GM18526 (cell line): ENCODE data around the gene AHCYL2.

ENCODE experiments used
- POLR2A ChIP-seq: IDR thresholded peaks from 3 replicates; pipeline ENCODE4 v1.6.1; 2011; ENCODE audit not compliant: insufficient read length; ENCODE audit errors: extremely low read depth

The AHCYL2 gene

DNA sequence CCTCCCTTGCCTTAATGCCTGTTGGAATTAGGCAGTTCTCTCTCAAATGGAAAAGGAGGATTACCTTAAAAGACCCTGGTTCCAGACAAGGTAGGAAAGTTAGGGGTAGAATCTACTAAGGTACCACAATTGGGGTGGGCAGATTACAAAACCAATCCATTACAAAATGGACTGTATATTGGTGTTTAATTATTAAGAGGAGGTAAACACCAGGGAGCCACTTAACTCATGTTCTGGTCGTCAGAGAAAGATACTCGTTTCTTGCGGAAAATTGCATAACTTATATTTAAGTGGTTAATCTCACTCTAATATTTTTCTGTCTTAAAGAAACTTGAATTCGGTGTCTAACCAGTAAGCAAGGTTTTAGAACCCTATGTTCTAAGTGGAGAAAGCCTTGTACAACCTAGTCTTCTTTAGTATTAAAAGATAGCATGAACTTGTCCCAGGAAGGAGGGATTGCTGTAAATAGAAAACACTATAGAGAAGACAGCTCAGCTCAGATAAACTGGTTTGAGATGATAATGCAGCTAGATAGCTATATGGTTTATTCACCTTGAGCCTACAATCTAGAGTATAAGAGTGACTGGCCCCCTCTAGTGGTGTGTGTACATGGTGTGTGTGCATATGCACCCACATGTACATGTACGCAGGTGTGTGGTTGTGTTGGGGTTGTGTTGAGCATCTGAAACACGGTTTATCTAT is 151.4 kb downstream of the AHCYL2 start:
- TF ChIP-seq POLR2A, result no peak

DNA sequence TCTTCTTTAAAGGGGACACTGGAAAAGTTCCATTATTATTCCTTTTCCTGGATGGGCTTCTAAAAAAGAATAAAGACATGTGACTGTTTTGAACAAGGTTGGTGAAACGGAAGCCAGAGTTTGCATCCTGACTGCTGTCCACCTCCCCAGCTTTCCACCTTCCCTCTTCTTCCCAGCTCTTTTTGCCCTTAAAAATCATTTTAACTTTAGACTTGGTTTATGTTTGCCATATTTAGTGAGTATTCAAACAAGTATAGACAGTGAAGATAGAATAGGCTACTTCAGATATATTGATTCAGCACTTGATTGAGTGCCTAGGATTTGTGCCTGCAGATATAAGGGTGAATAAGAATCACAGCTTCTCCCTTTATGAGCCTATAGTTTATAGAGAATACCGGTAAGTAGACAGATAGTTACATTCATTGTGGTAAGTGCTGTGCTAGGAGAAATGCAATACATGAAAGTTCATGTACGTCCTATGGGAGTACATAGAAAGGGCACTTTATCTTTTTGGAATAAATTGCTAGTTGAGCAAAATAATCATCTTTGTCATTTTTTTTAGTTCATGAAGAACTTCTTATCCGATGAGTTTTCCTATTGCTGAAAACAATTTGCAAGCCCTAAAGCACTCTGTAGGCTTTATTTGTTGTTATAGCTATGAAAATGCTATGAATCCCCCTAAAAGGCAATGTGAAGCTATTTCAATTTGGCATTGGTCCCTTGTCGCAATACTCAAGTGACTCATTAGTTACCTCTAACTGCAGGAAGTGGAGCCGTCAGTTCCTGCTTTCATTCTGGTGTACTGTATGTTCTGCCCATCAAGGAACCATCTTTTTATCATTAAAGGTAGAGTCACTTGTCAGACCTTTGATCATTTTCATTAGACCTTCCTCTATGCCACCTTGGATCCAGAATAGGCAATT is 152.2 kb downstream of the AHCYL2 start:
- TF ChIP-seq POLR2A, result no peak

DNA sequence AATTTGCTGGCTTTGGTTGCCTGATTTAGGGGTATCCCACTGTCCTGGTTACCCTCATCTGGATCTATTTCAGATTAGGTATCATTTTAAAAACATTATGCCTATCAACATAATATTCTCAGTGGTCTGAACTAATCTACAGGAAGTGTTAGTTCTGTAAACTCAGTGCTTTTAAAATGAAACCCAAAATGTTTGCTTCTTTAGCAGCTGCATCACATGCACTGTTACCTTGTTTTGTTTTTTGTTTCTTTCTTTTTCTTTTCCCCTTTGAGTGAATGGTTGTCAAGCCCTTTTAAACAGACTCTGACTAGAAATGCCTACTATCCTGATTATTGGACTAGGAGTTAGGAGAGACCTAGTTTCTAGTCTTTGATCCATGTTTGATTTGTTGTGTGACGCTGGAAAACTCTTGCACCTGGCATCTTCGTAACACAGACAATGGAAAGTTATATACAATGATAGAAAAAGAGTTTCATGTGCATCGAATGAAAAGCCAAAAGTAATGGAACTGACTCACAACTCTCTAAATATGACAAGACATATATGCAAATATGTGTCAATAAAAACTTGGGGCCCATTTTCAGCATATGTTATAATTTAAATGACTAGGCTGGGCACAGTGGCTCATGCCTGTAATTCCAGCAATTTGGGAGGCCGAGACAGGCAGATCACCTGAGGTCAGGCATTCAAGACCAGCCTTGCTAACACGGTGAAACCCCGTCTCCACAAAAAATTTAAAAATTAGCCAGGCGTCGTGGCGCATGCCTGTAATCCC is 157.1 kb downstream of the AHCYL2 start:
- TF ChIP-seq POLR2A, result no peak

DNA sequence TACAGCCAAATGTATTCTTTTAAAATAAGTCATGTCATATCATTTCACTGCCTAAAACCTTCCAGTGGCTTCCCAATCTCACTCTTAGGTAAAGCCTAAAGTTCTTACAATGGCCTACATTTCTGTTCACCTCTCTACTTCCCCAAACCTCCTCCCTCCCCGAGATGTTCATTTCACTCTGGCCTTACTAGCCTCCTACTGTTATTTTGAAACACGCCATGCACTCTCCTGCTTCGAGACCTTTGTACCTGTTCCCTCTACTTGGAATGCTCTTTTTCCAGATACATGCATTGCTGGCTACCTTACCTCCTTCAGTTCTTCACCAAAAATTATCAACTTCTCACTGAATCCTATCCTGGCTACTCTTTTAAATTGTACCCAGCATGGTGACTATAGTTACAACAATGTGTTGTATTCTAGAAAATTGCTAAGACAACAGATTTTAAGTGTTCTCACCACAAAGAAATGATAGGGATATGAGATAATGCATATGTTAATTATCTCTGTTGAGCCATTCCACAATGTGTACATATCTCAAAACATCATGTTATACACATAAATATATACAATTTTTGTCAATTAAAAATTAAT is 158.8 kb downstream of the AHCYL2 start:
- no peak for TF ChIP-seq POLR2A

DNA sequence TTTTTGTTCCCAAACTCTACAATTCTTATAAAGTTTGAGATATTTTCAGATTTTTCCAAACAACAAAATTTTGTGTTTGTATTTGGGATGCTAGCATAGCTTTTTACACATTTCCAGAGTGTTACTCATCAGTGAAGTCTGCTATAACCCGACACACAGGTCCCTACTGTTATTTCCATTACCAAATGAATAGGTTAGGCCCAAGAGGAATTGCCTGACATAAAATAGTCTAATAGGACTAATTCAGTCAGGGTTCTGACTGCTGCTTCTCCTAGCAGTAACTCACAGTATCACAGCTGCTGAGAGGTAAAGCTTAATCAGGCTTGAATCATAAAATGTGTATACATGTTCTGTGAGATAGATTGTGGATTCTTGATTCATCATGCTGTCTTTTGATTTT is 160.3 kb downstream of the AHCYL2 start:
- TF ChIP-seq POLR2A, result no peak

DNA sequence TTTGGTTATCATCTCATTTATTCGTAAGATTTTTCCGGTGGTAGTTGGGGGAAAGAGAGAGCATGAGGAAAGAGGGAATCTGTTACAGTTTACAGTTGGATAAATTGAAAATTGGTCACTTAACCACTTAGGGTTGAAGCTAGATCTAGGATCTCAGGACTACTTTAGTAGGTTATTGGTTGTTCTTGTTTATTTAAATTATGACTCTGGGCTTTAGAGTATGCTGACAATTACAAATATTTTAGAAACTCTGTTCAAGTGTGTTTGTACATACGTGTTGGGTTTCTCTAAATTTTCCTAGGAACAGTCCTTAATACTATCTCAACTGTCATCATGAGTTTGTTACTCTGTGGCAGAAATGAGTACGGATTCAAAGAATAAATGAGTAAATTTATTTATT is 160.8 kb downstream of the AHCYL2 start:
- TF ChIP-seq POLR2A, result no peak

DNA sequence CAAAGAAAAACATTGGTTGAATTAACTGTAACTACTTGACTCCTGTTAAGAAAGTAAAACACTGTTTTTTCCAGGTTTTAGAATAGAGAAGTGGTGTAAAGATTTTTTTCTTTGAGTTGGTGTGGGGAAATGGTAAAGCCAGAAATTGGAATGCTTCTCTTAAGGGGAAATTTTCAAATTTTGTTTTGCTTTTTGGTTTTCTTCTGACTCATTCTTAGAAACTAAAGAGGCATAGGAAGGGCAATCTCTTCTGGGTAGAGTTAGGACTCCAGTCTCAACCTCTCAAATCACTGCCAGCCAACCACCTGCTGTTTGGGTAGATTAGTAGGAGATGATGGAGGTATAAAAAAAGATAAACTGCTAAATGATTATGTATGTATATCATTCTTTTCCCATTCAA is 161.7 kb downstream of the AHCYL2 start:
- TF ChIP-seq POLR2A, result no peak

DNA sequence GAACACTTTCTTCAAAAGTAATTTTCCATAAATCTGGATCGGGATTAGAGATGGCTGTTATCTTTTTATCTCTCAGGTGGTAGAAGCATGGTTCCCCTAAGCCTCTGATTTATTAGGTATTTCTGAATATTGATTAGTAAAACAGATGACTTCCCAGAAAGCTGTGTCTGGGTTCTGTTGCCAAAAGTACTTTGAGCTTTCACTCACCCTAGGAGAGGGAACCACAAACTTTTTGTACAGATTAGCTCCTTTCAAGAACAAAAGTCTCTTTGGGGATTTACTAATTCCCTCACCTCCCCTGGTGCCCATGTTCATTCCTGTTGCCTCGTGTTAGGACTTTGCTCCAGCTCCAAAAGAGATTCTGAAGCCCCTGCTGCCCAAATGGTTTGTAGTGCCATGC is 162.7 kb downstream of the AHCYL2 start:
- no peak for TF ChIP-seq POLR2A

DNA sequence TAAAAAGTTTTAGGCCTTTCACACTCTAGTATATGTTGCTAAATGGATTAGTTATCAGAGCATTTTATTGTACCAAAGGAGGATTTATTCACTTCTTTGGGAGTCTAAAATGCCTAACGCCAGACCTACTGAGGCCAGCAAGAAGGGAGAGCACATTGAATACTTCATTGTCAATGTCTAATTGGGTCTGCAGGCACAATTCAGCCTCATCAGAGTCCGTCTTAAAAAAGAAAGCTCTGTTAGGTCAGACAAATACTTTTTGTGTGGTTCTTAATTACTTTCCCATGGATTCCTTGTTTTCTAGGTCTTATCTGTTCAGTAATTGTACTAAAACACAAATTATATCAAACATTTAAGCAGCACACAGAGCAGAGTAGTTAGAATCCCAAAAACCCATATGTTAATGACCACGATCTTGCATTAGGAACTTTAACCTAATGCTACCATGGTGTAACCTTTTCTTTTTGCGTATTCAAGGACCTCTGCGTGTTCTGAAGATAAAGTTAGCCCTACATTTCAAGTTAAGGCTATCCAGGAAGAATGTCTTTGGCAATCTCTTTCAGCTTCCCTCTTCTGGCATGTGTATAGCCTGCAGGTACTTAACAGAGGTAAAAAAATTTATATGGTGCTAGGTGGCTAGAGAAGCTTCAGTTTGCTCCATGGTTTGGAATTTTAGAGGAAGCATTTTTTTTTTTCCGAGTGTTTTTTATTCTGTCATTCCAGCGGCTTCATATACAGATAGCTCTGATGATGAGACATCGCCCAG is 163.7 kb downstream of the AHCYL2 start:
- no peak for TF ChIP-seq POLR2A

DNA sequence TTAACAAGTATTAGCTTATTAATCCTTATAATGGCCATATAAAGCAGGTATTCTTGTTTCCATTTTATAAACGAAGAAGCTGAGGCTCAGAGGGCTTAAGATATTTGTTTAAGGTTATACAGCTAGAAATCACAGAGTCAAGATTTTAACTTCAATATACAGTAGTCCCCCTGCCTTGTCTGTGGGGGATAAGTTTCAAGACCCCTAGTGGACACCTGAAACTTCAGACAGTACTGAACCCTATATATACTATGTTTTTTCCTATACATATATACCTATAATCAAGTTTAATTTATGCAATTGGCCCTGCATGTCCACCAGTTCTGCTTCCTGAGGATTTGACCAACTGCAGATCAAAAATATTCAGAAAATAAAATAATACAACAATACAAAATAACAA is 165.0 kb downstream of the AHCYL2 start:
- TF ChIP-seq POLR2A, result no peak

DNA sequence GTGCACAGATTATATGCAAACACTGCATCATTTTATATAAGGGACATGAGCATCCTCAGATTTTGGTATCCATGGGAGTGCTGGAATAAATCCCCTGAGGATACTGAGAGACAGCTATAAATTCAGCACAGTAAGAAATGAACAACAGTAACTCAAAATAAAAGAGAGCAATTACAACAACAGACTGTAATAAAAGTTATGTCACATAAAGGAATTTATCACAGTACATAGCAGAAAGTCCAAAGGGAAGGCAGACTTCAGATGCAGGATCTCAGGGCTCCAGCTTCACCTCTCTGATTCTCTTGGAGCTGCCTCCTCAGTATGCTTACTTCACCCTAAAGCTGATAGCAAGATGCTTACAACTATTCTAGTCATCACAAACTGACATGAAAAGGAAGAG is 165.5 kb downstream of the AHCYL2 start:
- no peak for TF ChIP-seq POLR2A

DNA sequence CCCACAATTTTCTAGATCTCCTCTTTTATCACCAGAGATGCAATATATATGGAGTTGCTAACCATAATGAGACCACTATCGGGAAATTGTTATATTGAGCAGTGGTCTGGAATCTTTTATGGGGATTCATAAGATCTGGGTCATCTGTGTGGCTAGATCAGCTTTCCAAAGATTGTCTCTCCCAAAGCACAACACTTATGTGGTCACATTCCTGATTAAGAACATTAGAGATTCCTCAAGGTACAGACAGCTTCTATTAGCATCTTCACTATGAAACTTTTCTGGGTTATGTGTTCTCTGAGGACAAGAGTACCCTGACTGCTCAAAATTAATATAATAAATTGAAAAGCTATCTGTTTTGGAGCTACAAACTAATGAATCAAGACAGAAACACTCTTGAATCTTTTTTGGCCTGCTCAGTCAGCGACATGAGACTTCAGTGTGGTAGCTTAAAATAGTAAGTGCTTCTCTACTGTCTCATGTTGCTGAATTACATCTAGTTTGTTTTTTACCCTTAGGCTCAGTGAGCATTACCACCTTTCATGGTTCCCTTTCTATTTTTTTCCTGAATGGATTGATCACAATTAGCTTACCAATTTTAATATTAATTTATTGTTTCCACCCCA is 166.8 kb downstream of the AHCYL2 start:
- no peak for TF ChIP-seq POLR2A

DNA sequence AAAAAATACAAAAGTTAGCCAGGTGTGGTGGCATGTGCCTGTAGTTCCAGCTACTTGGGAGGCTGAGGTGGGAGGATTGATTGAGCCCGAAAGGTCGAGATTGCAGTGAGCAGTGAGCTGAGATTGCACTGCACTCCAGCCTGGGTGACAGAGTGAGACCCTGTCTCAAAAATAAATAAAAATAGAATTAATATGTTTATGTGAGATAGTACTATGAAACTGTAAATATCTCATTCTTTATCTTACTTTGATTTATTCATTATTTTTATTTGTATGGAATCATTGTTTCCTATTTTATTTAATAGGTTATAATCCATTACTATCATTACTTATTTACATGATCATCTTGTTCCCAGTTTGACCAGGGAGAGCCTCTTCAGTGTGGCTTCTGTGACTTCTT is 168.4 kb downstream of the AHCYL2 start:
- TF ChIP-seq POLR2A, result no peak

DNA sequence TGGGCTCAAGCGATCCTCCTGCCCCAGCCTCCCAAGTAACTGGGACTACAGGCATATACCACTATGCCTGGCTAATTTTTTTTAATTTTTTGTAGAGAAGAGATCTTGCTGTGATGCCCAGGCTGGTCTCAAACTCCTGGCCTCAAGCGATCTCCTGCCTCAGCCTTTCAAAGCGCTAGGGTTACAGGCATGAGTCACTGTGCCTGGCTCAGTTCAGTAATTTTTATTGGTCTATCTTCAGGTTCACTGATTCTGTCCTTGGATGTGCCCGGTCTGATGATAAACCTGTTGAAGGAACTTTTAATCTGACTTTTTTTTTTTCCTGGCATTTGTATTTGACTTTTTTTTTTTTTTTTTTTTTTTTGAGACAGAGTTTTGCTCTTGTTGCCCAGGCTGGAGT is 169.3 kb downstream of the AHCYL2 start:
- no peak for TF ChIP-seq POLR2A
